ENCODE results near the gene PNPLA6. TPM values are rescaled to one million over a fixed set of nuclear protein-coding genes. Genes with fewer than 3 reads are reported as not detected.
"Not testable (repeated sequence)": the region's sequence is repeated elsewhere in the genome, so short reads cannot be mapped to it uniquely, and the experiment has no call there.

The PNPLA6 gene
- total RNA-seq, 2 donors from 2014 or later: 74.6 to 75.2 TPM

GRCh38 chr19:7533925-7534480 is 1.5 kb upstream of the PNPLA6 start:
- peak; percentile 84 for DNase-seq (ENCODE audit: low spot score)
- Histone ChIP-seq H3K4me1 (replicated peaks) (no peaks in the 10 kb centered on the region), H3K27me3 (replicated peaks; ENCODE audit: insufficient read depth) (no peaks in the 10 kb centered on the region), H3K4me3 (peak overlapping the region; percentile 85 to 93), H3K36me3 (no peaks in the 10 kb centered on the region), H3K27ac (peak overlapping the region; percentile 86 to 91), H3K9me3 (no peaks in the 10 kb centered on the region)
- intact Hi-C loops (cut with DNase I): loop anchor here (5.0 to 10.0 kb wide), 3 partner anchors 47 to 393 kb away; partner anchors contain the start of genes CTXN1 and PEX11G
- 1% methylated on average over 41 of the region's 41 CpGs for WGBS
- peak; percentile 59 for TF ChIP-seq POLR2A (IDR thresholded peaks at IDR 0.05)
- TF ChIP-seq POLR2AphosphoS5 (IDR thresholded peaks at IDR 0.05): peak; percentile 77
- TF ChIP-seq CTCF (IDR thresholded peaks at IDR 0.05): no peak

GRCh38 chr19:7534531-7535046 is 928 bp upstream of the PNPLA6 start:
- DNase-seq (ENCODE audit: low spot score): peak; percentile 36
- H3K27me3 ChIP-seq (replicated peaks; ENCODE audit: insufficient read depth): no peaks in the 10 kb centered on the region
- H3K9me3 ChIP-seq: no peaks in the 10 kb centered on the region
- TF ChIP-seq POLR2A (IDR thresholded peaks at IDR 0.05) (no peak), CTCF (IDR thresholded peaks at IDR 0.05) (peak in 1 of 4 experiments; percentile 6)
- no peaks in the 10 kb centered on the region for H3K36me3 ChIP-seq
- H3K4me1 ChIP-seq (replicated peaks): no peaks in the 10 kb centered on the region
- intact Hi-C loops (cut with DNase I): loop anchor here (5.0 to 10.0 kb wide), 3 partner anchors 47 to 393 kb away; partner anchors contain the start of genes CTXN1 and PEX11G
- H3K4me3 ChIP-seq: peak overlapping the region; percentile 85 to 93
- H3K27ac ChIP-seq: peak overlapping the region; percentile 86 to 91
- under 1% methylated on average over 26 of the region's 27 CpGs for WGBS

GRCh38 chr19:7535998-7536695 is 630 bp downstream of the PNPLA6 start:
- no peaks in the 10 kb centered on the region for H3K4me1 ChIP-seq (replicated peaks)
- peak overlapping the region; percentile 85 to 93 for H3K4me3 ChIP-seq
- peak overlapping the region; percentile 86 to 91 for H3K27ac ChIP-seq
- TF ChIP-seq CTCF (IDR thresholded peaks at IDR 0.05) (no peak), POLR2AphosphoS5 (IDR thresholded peaks at IDR 0.05) (no peak), POLR2A (IDR thresholded peaks at IDR 0.05) (no peak)
- no peaks in the 10 kb centered on the region for H3K27me3 ChIP-seq (replicated peaks; ENCODE audit: insufficient read depth)
- H3K9me3 ChIP-seq: no peaks in the 10 kb centered on the region
- intact Hi-C loops (cut with DNase I): loop anchor here (10.0 kb wide), 1 partner anchor 181 kb away; no protein-coding TSS in a partner anchor
- H3K36me3 ChIP-seq: no peaks in the 10 kb centered on the region
- 17% methylated on average over 29 of the region's 30 CpGs for WGBS
- no peak for DNase-seq (ENCODE audit: low spot score)

- intact Hi-C loops (cut with DNase I): loop anchor here (10.0 kb wide), 1 partner anchor 184 kb away; no protein-coding TSS in a partner anchor
- not testable (repeated sequence) for H3K27ac ChIP-seq; H3K27me3 ChIP-seq (replicated peaks; ENCODE audit: insufficient read depth); DNase-seq (ENCODE audit: low spot score); H3K4me1 ChIP-seq (replicated peaks); H3K9me3 ChIP-seq; H3K4me3 ChIP-seq
- WGBS: 94% methylated on average over 5 of the region's 5 CpGs
- H3K36me3 ChIP-seq: peaks cover 9 to 12% of the 10 kb centered on the region in 2 donors
These were observed 3.5 kb downstream of the PNPLA6 start for GRCh38 chr19:7538990-7539389.

GRCh38 chr19:7539827-7540425 is 4.4 kb downstream of the PNPLA6 start:
- H3K4me3 ChIP-seq: no peak overlapping the region
- no peaks in the 10 kb centered on the region for H3K9me3 ChIP-seq
- H3K36me3 ChIP-seq: peaks cover 9 to 12% of the 10 kb centered on the region in 2 donors
- H3K27ac ChIP-seq: no peak overlapping the region
- no peaks in the 10 kb centered on the region for H3K4me1 ChIP-seq (replicated peaks)
- no peaks in the 10 kb centered on the region for H3K27me3 ChIP-seq (replicated peaks; ENCODE audit: insufficient read depth)
- intact Hi-C loops (cut with DNase I): loop anchor here (10.0 kb wide), 1 partner anchor 185 kb away; no protein-coding TSS in a partner anchor
- TF ChIP-seq CTCF (IDR thresholded peaks at IDR 0.05): no peak
- no peak for TF ChIP-seq POLR2AphosphoS5 (IDR thresholded peaks at IDR 0.05)
- no peak for TF ChIP-seq POLR2A (IDR thresholded peaks at IDR 0.05)
- DNase-seq (ENCODE audit: low spot score): no peak
- 94% methylated on average over 28 of the region's 28 CpGs for WGBS
